Trophoblast cell (in vitro differentiated cells and primary cell): ENCODE data around the gene C17orf67.

Experiments
- DNase-seq, 2 donors: peaks; one replicate each; pipeline ENCODE4 v3.0.0-alpha.2; 2016
- H2AFZ ChIP-seq: 2 replicates; pipeline ENCODE4 v1.6.1; 2013; ENCODE audit warnings: low read length, moderate library complexity, mild to moderate bottlenecking; ENCODE audit not compliant: insufficient read depth, poor library complexity
- H2AK5ac ChIP-seq: 2 replicates; pipeline ENCODE4 v1.6.1; 2013; ENCODE audit warnings: mild to moderate bottlenecking, low read length
- H2BK120ac ChIP-seq: 2 replicates; pipeline ENCODE4 v1.6.1; 2013; ENCODE audit warnings: low read length, mild to moderate bottlenecking, moderate library complexity; ENCODE audit not compliant: insufficient read depth, poor library complexity
- H2BK12ac ChIP-seq: 2 replicates; pipeline ENCODE4 v1.6.1; 2013; ENCODE audit warnings: mild to moderate bottlenecking, low read length, moderate library complexity
- H2BK5ac ChIP-seq: 2 replicates; pipeline ENCODE4 v1.6.1; 2013; ENCODE audit warnings: low read length, low read depth, moderate library complexity, mild to moderate bottlenecking; ENCODE audit not compliant: poor library complexity
- H3K14ac ChIP-seq: 2 replicates; pipeline ENCODE4 v1.6.1; 2013; ENCODE audit warnings: mild to moderate bottlenecking, low read length
- H3K18ac ChIP-seq: 2 replicates; pipeline ENCODE4 v1.6.1; 2013; ENCODE audit warnings: mild to moderate bottlenecking, low read length
- H3K23ac ChIP-seq: 2 replicates; pipeline ENCODE4 v1.6.1; 2013; ENCODE audit warnings: low read length
- H3K27ac ChIP-seq: 2 replicates; pipeline ENCODE4 v1.5.1; 2013; ENCODE audit warnings: low read depth, mild to moderate bottlenecking, inconsistent platforms, low read length, moderate library complexity
- H3K27me3 ChIP-seq: 2 replicates; pipeline ENCODE4 v1.6.1; 2013; ENCODE audit warnings: inconsistent platforms, mild to moderate bottlenecking, low read length, moderate library complexity; ENCODE audit not compliant: insufficient read depth
- H3K36me3 ChIP-seq, 2 experiments: 1 replicate in 1 of 2; 2 replicates in 1 of 2; pipeline ENCODE4 v1.6.1; 2013; ENCODE audit warnings: low read length in 2 of 2, mild to moderate bottlenecking in 2 of 2, moderate library complexity in 1 of 2; ENCODE audit not compliant: insufficient read depth in 2 of 2, control insufficient read depth in 1 of 2
- H3K4ac ChIP-seq: 2 replicates; pipeline ENCODE4 v1.6.1; 2013; ENCODE audit warnings: low read depth, mild to moderate bottlenecking, low read length, moderate library complexity
- H3K4me1 ChIP-seq, 2 experiments: 1 replicate in 1 of 2; 2 replicates in 1 of 2; pipeline ENCODE4 v1.6.1; 2013; ENCODE audit warnings: low read length in 2 of 2, mild to moderate bottlenecking in 2 of 2, moderate library complexity in 1 of 2; ENCODE audit not compliant: insufficient read depth in 2 of 2, control insufficient read depth in 1 of 2
- H3K4me2 ChIP-seq: 2 replicates; pipeline ENCODE4 v1.6.1; 2013; ENCODE audit warnings: inconsistent platforms, mild to moderate bottlenecking, low read length, moderate library complexity
- H3K4me3 ChIP-seq: 2 replicates; pipeline ENCODE4 v1.5.1; 2013; ENCODE audit warnings: mild to moderate bottlenecking, low read depth, low read length, inconsistent platforms
- H3K79me1 ChIP-seq: one replicate; pipeline ENCODE4 v1.6.1; 2013; ENCODE audit warnings: low read length
- H3K79me2 ChIP-seq: 2 replicates; pipeline ENCODE4 v1.6.1; 2013; ENCODE audit warnings: low read length, mild to moderate bottlenecking; ENCODE audit not compliant: control insufficient read depth, insufficient read depth, poor library complexity
- H3K9ac ChIP-seq: 2 replicates; pipeline ENCODE4 v1.6.1; 2013; ENCODE audit warnings: mild to moderate bottlenecking, low read length
- H3K9me3 ChIP-seq: 2 replicates; pipeline ENCODE4 v1.6.1; 2013; ENCODE audit warnings: low read depth, mild to moderate bottlenecking, control low read depth, inconsistent platforms, low read length; ENCODE audit not compliant: insufficient read depth
- H4K12ac ChIP-seq: 2 replicates; pipeline ENCODE4 v1.6.1; 2013; ENCODE audit warnings: low read depth, mild to moderate bottlenecking, low read length, moderate library complexity
- H4K8ac ChIP-seq: 2 replicates; pipeline ENCODE4 v1.6.1; 2013; ENCODE audit warnings: low read depth, mild to moderate bottlenecking, low read length, moderate library complexity
- H4K91ac ChIP-seq: one replicate; pipeline ENCODE4 v1.6.1; 2013; ENCODE audit warnings: low read depth, mild to moderate bottlenecking, low read length, moderate library complexity
- WGBS: extraction: QIAGEN DNeasy Blood & Tissue Kit; methylation state at CpG from one replicate; pipeline ENCODE4 v1.1.7; 2013; ENCODE audit warnings: missing lambda C conversion rate; ENCODE audit not compliant: insufficient read length, insufficient coverage; ENCODE audit errors: extremely low coverage; 5-methylcytosine and 5-hydroxymethylcytosine counted together

Gene C17orf67

GRCh38 chr17:56823848-56824247, 9.9 kb downstream of the C17orf67 start:
- Histone ChIP-seq H4K91ac (no peak overlapping the region), H3K79me2 (no peaks in the 10 kb centered on the region), H4K8ac (no peak overlapping the region), H3K9ac (no peak overlapping the region), H2BK12ac (no peak overlapping the region), H2AK5ac (no peak overlapping the region), H3K4ac (no peak overlapping the region), H2BK120ac (no peak overlapping the region), H2BK5ac (no peak overlapping the region), H3K36me3 (no peaks in the 10 kb centered on the region), H3K14ac (no peak overlapping the region), H2AFZ (no peak overlapping the region), H3K4me1 (no peaks in the 10 kb centered on the region), H3K4me3 (no peak overlapping the region), H3K4me2 (no peak overlapping the region), H3K23ac (no peak overlapping the region), H3K27me3 (no peaks in the 10 kb centered on the region), H3K79me1 (no peaks in the 10 kb centered on the region), H3K18ac (no peak overlapping the region), H3K9me3 (no peaks in the 10 kb centered on the region), H3K27ac (no peak overlapping the region), H4K12ac (no peak overlapping the region)
- no CpG with 5 or more reads among the region's 2 CpGs for WGBS
- DNase-seq = no peak

- WGBS = no CpG with 5 or more reads among the region's 5 CpGs
- H3K4me2 ChIP-seq = no peak overlapping the region
Measured at GRCh38 chr17:56822725-56823124, 11.0 kb downstream of the C17orf67 start.

GRCh38 chr17:56821847-56822534, 11.7 kb downstream of the C17orf67 start:
- DNase-seq = no peak
- no peak overlapping the region for H3K27ac ChIP-seq

More at GRCh38 chr17:56822725-56823124, 11.0 kb downstream of the C17orf67 start:
- Histone ChIP-seq H3K27ac (no peak overlapping the region), H3K14ac (no peak overlapping the region), H2BK5ac (no peak overlapping the region), H3K23ac (no peak overlapping the region), H3K4ac (no peak overlapping the region), H3K36me3 (no peaks in the 10 kb centered on the region), H4K8ac (no peak overlapping the region), H3K18ac (no peak overlapping the region), H2AFZ (no peak overlapping the region), H3K79me2 (no peaks in the 10 kb centered on the region), H3K4me3 (no peak overlapping the region), H2AK5ac (no peak overlapping the region), H3K79me1 (no peaks in the 10 kb centered on the region), H3K27me3 (no peaks in the 10 kb centered on the region), H2BK120ac (no peak overlapping the region), H2BK12ac (no peak overlapping the region), H3K9ac (no peak overlapping the region), H3K4me1 (no peaks in the 10 kb centered on the region), H4K91ac (no peak overlapping the region), H3K9me3 (no peaks in the 10 kb centered on the region), H4K12ac (no peak overlapping the region)
- DNase-seq = no peak

GRCh38 chr17:56820207-56820606, 13.5 kb downstream of the C17orf67 start:
- Histone ChIP-seq H3K27me3 (no peaks in the 10 kb centered on the region), H2AFZ (no peak overlapping the region), H4K8ac (no peak overlapping the region), H2AK5ac (no peak overlapping the region), H2BK120ac (no peak overlapping the region), H4K12ac (no peak overlapping the region), H3K14ac (no peak overlapping the region), H3K4ac (no peak overlapping the region), H3K36me3 (no peaks in the 10 kb centered on the region), H3K9ac (no peak overlapping the region), H3K18ac (no peak overlapping the region), H4K91ac (no peak overlapping the region), H2BK5ac (no peak overlapping the region), H3K79me1 (no peaks in the 10 kb centered on the region), H3K4me2 (no peak overlapping the region), H2BK12ac (no peak overlapping the region), H3K23ac (no peak overlapping the region), H3K9me3 (no peaks in the 10 kb centered on the region), H3K27ac (no peak overlapping the region), H3K79me2 (no peaks in the 10 kb centered on the region), H3K4me3 (no peak overlapping the region), H3K4me1 (no peaks in the 10 kb centered on the region)
- no CpG with 5 or more reads among the region's 10 CpGs for WGBS
- DNase-seq = no peak

More at GRCh38 chr17:56821847-56822534, 11.7 kb downstream of the C17orf67 start:
- Histone ChIP-seq H3K27me3 (no peaks in the 10 kb centered on the region), H3K9ac (no peak overlapping the region), H3K36me3 (no peaks in the 10 kb centered on the region), H3K9me3 (no peaks in the 10 kb centered on the region), H2AFZ (no peak overlapping the region), H4K91ac (no peak overlapping the region), H4K12ac (no peak overlapping the region), H3K4ac (no peak overlapping the region), H3K79me1 (no peaks in the 10 kb centered on the region), H2AK5ac (no peak overlapping the region), H3K23ac (no peak overlapping the region), H3K4me3 (no peak overlapping the region), H2BK120ac (no peak overlapping the region), H3K4me1 (no peaks in the 10 kb centered on the region), H3K79me2 (no peaks in the 10 kb centered on the region), H3K14ac (no peak overlapping the region), H2BK12ac (no peak overlapping the region), H3K18ac (no peak overlapping the region), H4K8ac (no peak overlapping the region), H3K4me2 (no peak overlapping the region), H2BK5ac (no peak overlapping the region)
- WGBS = no CpG with 5 or more reads among the region's 3 CpGs
